Measurements from ENCODE around the gene PRSS33.
A peak's percentile ranks its signal among the peaks of the same experiment; 100 is the strongest.

PRSS33 gene

GRCh38 chr16:2767891-2768290, 19.5 kb downstream of the PRSS33 start:
- DNase-seq (ENCODE audit: low read depth, low spot score), result no peak
- peaks cover 45% of the 10 kb centered on the region for H3K4me1 ChIP-seq (ENCODE audit: insufficient read depth, insufficient read length)
- no peaks in the 10 kb centered on the region for H3K9me3 ChIP-seq (ENCODE audit: insufficient read depth, low read length)
- H3K9ac ChIP-seq (ENCODE audit: insufficient read length, low read depth), result no peak overlapping the region
- TF ChIP-seq YY1 (IDR thresholded peaks at IDR 0.05; ENCODE audit: insufficient read depth, insufficient read length), result no peak
- TF ChIP-seq SUZ12 (IDR thresholded peaks at IDR 0.05; ENCODE audit: extremely low read depth, insufficient read depth, insufficient read length), result no peak
- TF ChIP-seq ZNF274 (IDR thresholded peaks at IDR 0.05; ENCODE audit: low read depth, low read length), result no peak
- H3K36me3 ChIP-seq (ENCODE audit: insufficient read depth, insufficient read length, low read length), result peaks cover 100% of the 10 kb centered on the region
- H3K4me3 ChIP-seq (ENCODE audit: insufficient read length, low read depth), result no peak overlapping the region
- H3K27me3 ChIP-seq (ENCODE audit: insufficient read depth, insufficient read length), result no peaks in the 10 kb centered on the region

GRCh38 chr16:2767140-2767731, 20.1 kb downstream of the PRSS33 start:
- TF ChIP-seq SUZ12 (IDR thresholded peaks at IDR 0.05; ENCODE audit: extremely low read depth, insufficient read depth, insufficient read length), result no peak
- TF ChIP-seq ZNF274 (IDR thresholded peaks at IDR 0.05; ENCODE audit: low read depth, low read length), result no peak
- TF ChIP-seq YY1 (IDR thresholded peaks at IDR 0.05; ENCODE audit: insufficient read depth, insufficient read length), result no peak
- H3K9me3 ChIP-seq (ENCODE audit: insufficient read depth, low read length), result peaks cover 3% of the 10 kb centered on the region; the same call in 1 of the 2 replicates
- peaks cover 100% of the 10 kb centered on the region for H3K36me3 ChIP-seq (ENCODE audit: insufficient read depth, insufficient read length, low read length)
- no peaks in the 10 kb centered on the region for H3K27me3 ChIP-seq (ENCODE audit: insufficient read depth, insufficient read length)
- no peak for DNase-seq (ENCODE audit: low read depth, low spot score)
- H3K4me3 ChIP-seq (ENCODE audit: insufficient read length, low read depth), result no peak overlapping the region
- H3K4me1 ChIP-seq (ENCODE audit: insufficient read depth, insufficient read length), result peaks cover 43% of the 10 kb centered on the region
- H3K9ac ChIP-seq (ENCODE audit: insufficient read length, low read depth), result peak overlapping the region; percentile 13

DNA sequence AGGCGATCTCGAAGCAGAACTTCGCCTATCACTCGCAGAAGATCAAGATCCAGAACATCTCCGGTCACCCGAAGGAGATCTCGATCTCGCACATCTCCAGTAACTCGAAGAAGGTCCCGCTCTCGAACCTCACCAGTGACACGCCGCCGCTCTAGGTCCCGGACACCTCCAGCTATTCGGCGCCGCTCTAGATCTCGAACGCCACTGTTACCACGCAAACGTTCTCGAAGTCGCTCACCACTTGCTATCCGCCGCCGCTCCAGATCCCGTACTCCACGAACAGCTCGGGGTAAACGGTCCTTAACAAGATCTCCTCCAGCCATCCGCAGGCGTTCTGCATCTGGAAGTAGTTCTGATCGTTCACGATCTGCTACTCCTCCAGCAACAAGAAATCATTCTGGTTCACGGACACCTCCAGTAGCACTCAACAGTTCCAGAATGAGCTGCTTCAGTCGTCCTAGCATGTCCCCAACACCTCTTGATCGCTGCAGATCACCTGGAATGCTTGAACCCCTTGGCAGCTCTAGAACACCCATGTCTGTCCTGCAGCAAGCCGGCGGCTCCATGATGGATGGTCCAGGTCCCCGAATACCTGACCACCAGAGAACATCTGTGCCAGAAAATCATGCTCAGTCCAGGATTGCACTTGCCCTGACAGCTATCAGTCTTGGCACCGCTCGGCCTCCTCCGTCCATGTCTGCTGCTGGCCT, 20.8 kb downstream of the PRSS33 start:
- Histone ChIP-seq H3K4me1 (ENCODE audit: insufficient read depth, insufficient read length) (peaks cover 40% of the 10 kb centered on the region), H3K36me3 (ENCODE audit: insufficient read depth, insufficient read length, low read length) (peaks cover 100% of the 10 kb centered on the region), H3K9ac (ENCODE audit: insufficient read length, low read depth) (no peak overlapping the region), H3K9me3 (ENCODE audit: insufficient read depth, low read length) (peaks cover 10% of the 10 kb centered on the region; the same call in 1 of the 2 replicates), H3K27me3 (ENCODE audit: insufficient read depth, insufficient read length) (no peaks in the 10 kb centered on the region), H3K4me3 (ENCODE audit: insufficient read length, low read depth) (no peak overlapping the region)
- no peak for DNase-seq (ENCODE audit: low read depth, low spot score)
- TF ChIP-seq ZNF274 (IDR thresholded peaks at IDR 0.05; ENCODE audit: low read depth, low read length) (no peak), SUZ12 (IDR thresholded peaks at IDR 0.05; ENCODE audit: extremely low read depth, insufficient read depth, insufficient read length) (no peak), YY1 (IDR thresholded peaks at IDR 0.05; ENCODE audit: insufficient read depth, insufficient read length) (no peak)

DNA sequence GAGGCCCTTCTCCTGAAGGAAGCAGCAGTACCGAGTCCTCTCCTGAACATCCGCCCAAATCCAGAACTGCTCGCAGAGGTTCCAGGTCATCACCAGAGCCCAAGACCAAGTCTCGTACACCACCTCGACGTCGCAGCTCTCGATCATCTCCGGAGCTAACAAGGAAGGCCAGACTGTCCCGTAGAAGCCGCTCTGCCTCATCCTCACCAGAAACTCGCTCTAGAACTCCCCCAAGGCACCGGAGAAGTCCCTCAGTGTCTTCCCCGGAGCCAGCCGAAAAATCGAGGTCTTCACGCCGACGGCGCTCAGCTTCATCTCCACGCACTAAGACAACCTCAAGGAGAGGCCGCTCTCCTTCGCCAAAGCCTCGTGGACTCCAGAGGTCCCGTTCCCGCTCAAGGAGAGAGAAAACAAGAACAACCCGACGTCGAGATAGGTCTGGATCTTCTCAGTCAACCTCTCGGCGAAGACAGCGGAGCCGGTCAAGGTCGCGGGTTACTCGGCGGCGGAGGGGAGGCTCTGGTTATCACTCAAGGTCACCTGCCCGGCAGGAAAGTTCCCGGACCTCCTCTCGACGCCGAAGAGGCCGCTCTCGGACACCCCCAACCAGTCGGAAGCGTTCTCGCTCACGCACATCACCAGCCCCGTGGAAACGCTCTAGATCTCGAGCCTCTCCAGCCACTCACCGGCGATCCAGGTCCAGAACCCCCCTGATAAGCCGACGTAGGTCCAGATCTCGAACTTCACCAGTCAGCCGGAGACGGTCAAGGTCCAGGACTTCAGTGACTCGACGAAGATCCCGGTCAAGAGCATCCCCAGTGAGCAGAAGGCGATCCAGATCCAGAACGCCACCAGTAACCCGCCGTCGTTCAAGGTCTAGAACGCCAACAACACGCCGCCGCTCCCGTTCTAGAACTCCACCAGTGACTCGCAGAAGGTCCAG, 21.6 kb downstream of the PRSS33 start:
- DNase-seq (ENCODE audit: low read depth, low spot score), result no peak
- Histone ChIP-seq H3K27me3 (ENCODE audit: insufficient read depth, insufficient read length) (no peaks in the 10 kb centered on the region), H3K9ac (ENCODE audit: insufficient read length, low read depth) (no peak overlapping the region), H3K9me3 (ENCODE audit: insufficient read depth, low read length) (peaks cover 16% of the 10 kb centered on the region; the same call in 1 of the 2 replicates), H3K4me1 (ENCODE audit: insufficient read depth, insufficient read length) (peaks cover 37% of the 10 kb centered on the region), H3K4me3 (ENCODE audit: insufficient read length, low read depth) (no peak overlapping the region), H3K36me3 (ENCODE audit: insufficient read depth, insufficient read length, low read length) (peaks cover 100% of the 10 kb centered on the region)
- TF ChIP-seq SUZ12 (IDR thresholded peaks at IDR 0.05; ENCODE audit: extremely low read depth, insufficient read depth, insufficient read length) (no peak), ZNF274 (IDR thresholded peaks at IDR 0.05; ENCODE audit: low read depth, low read length) (no peak), YY1 (IDR thresholded peaks at IDR 0.05; ENCODE audit: insufficient read depth, insufficient read length) (no peak)

- peaks cover 16% of the 10 kb centered on the region; the same call in 1 of the 2 replicates for H3K9me3 ChIP-seq (ENCODE audit: insufficient read depth, low read length)
- H3K9ac ChIP-seq (ENCODE audit: insufficient read length, low read depth), result no peak overlapping the region
- H3K36me3 ChIP-seq (ENCODE audit: insufficient read depth, insufficient read length, low read length), result peaks cover 100% of the 10 kb centered on the region
- no peak overlapping the region for H3K4me3 ChIP-seq (ENCODE audit: insufficient read length, low read depth)
- no peak for DNase-seq (ENCODE audit: low read depth, low spot score)
- H3K27me3 ChIP-seq (ENCODE audit: insufficient read depth, insufficient read length), result no peaks in the 10 kb centered on the region
- TF ChIP-seq SUZ12 (IDR thresholded peaks at IDR 0.05; ENCODE audit: extremely low read depth, insufficient read depth, insufficient read length) (no peak), ZNF274 (IDR thresholded peaks at IDR 0.05; ENCODE audit: low read depth, low read length) (no peak), YY1 (IDR thresholded peaks at IDR 0.05; ENCODE audit: insufficient read depth, insufficient read length) (no peak)
- peaks cover 26% of the 10 kb centered on the region for H3K4me1 ChIP-seq (ENCODE audit: insufficient read depth, insufficient read length)
Observed at GRCh38 chr16:2764718-2765117, 22.6 kb downstream of the PRSS33 start.

GRCh38 chr16:2763173-2763572, 24.2 kb downstream of the PRSS33 start:
- Histone ChIP-seq H3K27me3 (ENCODE audit: insufficient read depth, insufficient read length) (no peaks in the 10 kb centered on the region), H3K4me1 (ENCODE audit: insufficient read depth, insufficient read length) (peaks cover 15% of the 10 kb centered on the region), H3K9ac (ENCODE audit: insufficient read length, low read depth) (no peak overlapping the region), H3K4me3 (ENCODE audit: insufficient read length, low read depth) (no peak overlapping the region), H3K36me3 (ENCODE audit: insufficient read depth, insufficient read length, low read length) (peaks cover 100% of the 10 kb centered on the region), H3K9me3 (ENCODE audit: insufficient read depth, low read length) (peaks cover 16% of the 10 kb centered on the region; the same call in 1 of the 2 replicates)
- DNase-seq (ENCODE audit: low read depth, low spot score), result no peak
- TF ChIP-seq SUZ12 (IDR thresholded peaks at IDR 0.05; ENCODE audit: extremely low read depth, insufficient read depth, insufficient read length) (no peak), YY1 (IDR thresholded peaks at IDR 0.05; ENCODE audit: insufficient read depth, insufficient read length) (no peak), ZNF274 (IDR thresholded peaks at IDR 0.05; ENCODE audit: low read depth, low read length) (no peak)

Measured in NT2/D1 (cell line).